Muscle of back (tissue), 13 donors: ENCODE measurements around the gene RAB21. TPM values are rescaled to one million over a fixed set of nuclear protein-coding genes. Genes with fewer than 3 reads are reported as not detected.

Source experiments
- DNase-seq, 3 donors: peaks; one replicate each; pipeline versions ENCODE4 v3.0.0 to v3.0.0-alpha.2; 2013
- long read RNA-seq, 9 donors: transcript quantifications; one replicate each; lab custom pipeline, GENCODE V29; 2026
- polyA plus RNA-seq, 10 donors: library from polyadenylated mRNA; unstranded; fragments of 120-200 nt; gene quantifications; one replicate each; pipeline ENCODE4 v1.2.1, GENCODE V29; 2013; ENCODE audit not compliant: insufficient read length in 10 of 10

RAB21 gene
- polyA plus RNA-seq = 10 to 100 TPM; 37.5 to 57.5 (median 47.7) TPM
- long read RNA-seq, donor 1, full-length matches to known transcripts = 11 of 16 reads
- long read RNA-seq, donor 1, partial matches to known transcripts = 5 of 16 reads
- long read RNA-seq, donor 1, other reads (novel, unspliced or antisense) = 0 of 16 reads
- long read RNA-seq, donor 2, full-length matches to known transcripts = 15 of 15 reads
- long read RNA-seq, donor 2, partial matches to known transcripts = 0 of 15 reads
- long read RNA-seq, donor 2, other reads (novel, unspliced or antisense) = 0 of 15 reads
- long read RNA-seq, donor 3 = 0 reads
- long read RNA-seq, donor 4, full-length matches to known transcripts = 15 of 15 reads
- long read RNA-seq, donor 4, partial matches to known transcripts = 0 of 15 reads
- long read RNA-seq, donor 4, other reads (novel, unspliced or antisense) = 0 of 15 reads
- long read RNA-seq, donor 5, full-length matches to known transcripts = 18 of 49 reads
- long read RNA-seq, donor 5, partial matches to known transcripts = 31 of 49 reads
- long read RNA-seq, donor 5, other reads (novel, unspliced or antisense) = 0 of 49 reads
- long read RNA-seq, donor 6, full-length matches to known transcripts = 10 of 17 reads
- long read RNA-seq, donor 6, partial matches to known transcripts = 7 of 17 reads
- long read RNA-seq, donor 6, other reads (novel, unspliced or antisense) = 0 of 17 reads
- long read RNA-seq, donor 7, full-length matches to known transcripts = 10 of 10 reads
- long read RNA-seq, donor 7, partial matches to known transcripts = 0 of 10 reads
- long read RNA-seq, donor 7, other reads (novel, unspliced or antisense) = 0 of 10 reads
- long read RNA-seq, donor 8, full-length matches to known transcripts = 12 of 23 reads
- long read RNA-seq, donor 8, partial matches to known transcripts = 11 of 23 reads
- long read RNA-seq, donor 8, other reads (novel, unspliced or antisense) = 0 of 23 reads
- long read RNA-seq, donor 9 = 0 reads

GRCh38 chr12:71754461-71755145 is at the start of gene RAB21:
RAB21 (plus strand) TSS chr12:71754863; CDS start chr12:71755130, 267 bp downstream.
- DNase-seq = peak; percentile 95 to 98 (median 96)

- DNase-seq = no peak
Measured at GRCh38 chr12:71704920-71705319, 49.7 kb upstream of the RAB21 start.

- DNase-seq = no peak
Measured at GRCh38 chr12:71708658-71709057, 46.0 kb upstream of the RAB21 start.

GRCh38 chr12:71710276-71711125 is 44.2 kb upstream of the RAB21 start:
- DNase-seq = peak in 1 of 3 donors; percentile 79

GRCh38 chr12:71718611-71719010 is 36.1 kb upstream of the RAB21 start:
- no peak for DNase-seq

- no peak for DNase-seq
Measured at GRCh38 chr12:71719647-71720370, 34.9 kb upstream of the RAB21 start.

GRCh38 chr12:71721783-71722505 is 32.7 kb upstream of the RAB21 start:
- no peak for DNase-seq

GRCh38 chr12:71725011-71725410 is 29.7 kb upstream of the RAB21 start:
- DNase-seq = no peak

GRCh38 chr12:71726548-71726947 is 28.1 kb upstream of the RAB21 start:
- no peak for DNase-seq

GRCh38 chr12:71727958-71728357 is 26.7 kb upstream of the RAB21 start:
- DNase-seq = no peak

GRCh38 chr12:71730936-71731335 is 23.7 kb upstream of the RAB21 start:
- no peak for DNase-seq

- DNase-seq = peak in 1 of 3 donors; percentile 54
Measured at GRCh38 chr12:71731439-71732356, 23.0 kb upstream of the RAB21 start.

GRCh38 chr12:71732357-71732712 is 22.3 kb upstream of the RAB21 start:
- DNase-seq = no peak

- no peak for DNase-seq
Measured at GRCh38 chr12:71737197-71737596, 17.5 kb upstream of the RAB21 start.

GRCh38 chr12:71742998-71743397 is 11.7 kb upstream of the RAB21 start:
- DNase-seq = no peak

- DNase-seq = no peak
Measured at GRCh38 chr12:71744522-71745300, 10.0 kb upstream of the RAB21 start.

- DNase-seq = peak; percentile 36 to 74 (median 55)
Measured at GRCh38 chr12:71746974-71747611, 7.6 kb upstream of the RAB21 start.
